Endothelial cell of umbilical vein (primary cell): Measurements from ENCODE around the gene NDUFB5. TPM values are rescaled to one million over a fixed set of nuclear protein-coding genes. Genes with fewer than 3 reads are reported as not detected.

ENCODE experiments used
- BruUV-seq: library from RNA; stranded (reverse); fragments of 400-500 nt; replicated peaks from 2 replicates; lab custom pipeline; 2021; lab: Mats Ljungman, UMichigan
- CTCF ChIA-PET: fragments of 300-600, 350-600 bp; sonication (Branson Sonifier 250); formaldehyde crosslinking; loops from one replicate; lab custom pipeline; 2021; ENCODE audit warnings: antibody characterized with exemption, inconsistent platforms; lab: Charles Lee
- POLR2A ChIA-PET: fragments of 300-600, 350-600 bp; sonication (Branson Sonifier 250); formaldehyde crosslinking; loops from one replicate; lab custom pipeline; 2021; ENCODE audit warnings: antibody characterized with exemption, inconsistent platforms; lab: Charles Lee
- DNase-seq: peaks from one replicate; pipeline ENCODE4 v3.0.0-alpha.2; 2011; ENCODE audit warnings: low read depth, low spot score
- FAIRE-seq: peaks from 2 replicates; lab custom pipeline; 2011; peaks lifted over from hg19 to GRCh38; lab: Jason Lieb, UNC
- H2AFZ ChIP-seq: 2 replicates; pipeline ENCODE4 v1.6.0; 2012; ENCODE audit warnings: low read depth, low read length, control low read depth, inconsistent platforms
- H3K27ac ChIP-seq: 2 replicates; pipeline ENCODE4 v1.5.1; 2011; ENCODE audit warnings: low read depth, mild to moderate bottlenecking, control low read depth, low read length, moderate library complexity; ENCODE audit not compliant: insufficient read depth
- H3K27me3 ChIP-seq, 2 experiments: 2 replicates each; pipeline versions ENCODE4 v1.6.0 to v1.6.1; 2011; ENCODE audit warnings: low read length in 2 of 2, mixed read lengths in 1 of 2; ENCODE audit not compliant: control insufficient read depth in 2 of 2, insufficient read depth in 2 of 2
- H3K36me3 ChIP-seq, 2 experiments: 2 replicates in 1 of 2; 3 replicates in 1 of 2; pipeline ENCODE4 v1.5.1; 2011; ENCODE audit warnings: low read length in 2 of 2, mild to moderate bottlenecking in 1 of 2, moderate library complexity in 1 of 2; ENCODE audit not compliant: control insufficient read depth in 2 of 2, insufficient read depth in 2 of 2; ENCODE audit errors: extremely low read depth in 1 of 2
- H3K4me1 ChIP-seq: 3 replicates; pipeline ENCODE4 v1.5.1; 2011; ENCODE audit warnings: mild to moderate bottlenecking, low read length; ENCODE audit not compliant: control insufficient read depth, insufficient read depth; ENCODE audit errors: extremely low read depth
- H3K4me2 ChIP-seq: 2 replicates; pipeline ENCODE4 v1.6.1; 2011; ENCODE audit warnings: low read length, control low read depth, mixed read lengths; ENCODE audit not compliant: insufficient read depth
- H3K4me3 ChIP-seq, 3 experiments: fragments of 200-600 bp in 1 of 3; sonication (generic), shearing (Covaris generic) in 1 of 3; replicated peaks in 1 of 3; 2 replicates each; pipeline ENCODE4 v1.5.1; 2011 to 2016; ENCODE audit warnings: control low read depth in 3 of 3, low read length in 3 of 3, mild to moderate bottlenecking in 2 of 3, inconsistent platforms in 1 of 3, low read depth in 1 of 3, moderate library complexity in 1 of 3; ENCODE audit not compliant: insufficient read depth in 1 of 3
- H3K79me2 ChIP-seq: 2 replicates; pipeline ENCODE4 v1.6.0; 2012; ENCODE audit warnings: low read length, inconsistent platforms; ENCODE audit not compliant: control insufficient read depth, insufficient read depth
- H3K9ac ChIP-seq: replicated peaks from 2 replicates; pipeline ENCODE3; 2011; ENCODE audit warnings: low read length, control low read depth; ENCODE audit not compliant: insufficient read depth; ENCODE audit errors: extremely low read depth
- H3K9me1 ChIP-seq: replicated peaks from 3 replicates; pipeline ENCODE4 v1.6.0; 2011; ENCODE audit warnings: mild to moderate bottlenecking, low read length; ENCODE audit not compliant: control insufficient read depth, insufficient read depth; ENCODE audit errors: extremely low read depth
- H3K9me3 ChIP-seq: replicated peaks from 2 replicates; pipeline ENCODE4 v1.5.1; 2012; ENCODE audit warnings: low read length, inconsistent platforms; ENCODE audit not compliant: control insufficient read depth, insufficient read depth
- H4K20me1 ChIP-seq: replicated peaks from 2 replicates; pipeline ENCODE3; 2011; ENCODE audit warnings: mild to moderate bottlenecking, low read length; ENCODE audit not compliant: control insufficient read depth, insufficient read depth; ENCODE audit errors: extremely low read depth
- CTCF ChIP-seq, 2 donors: IDR thresholded peaks; 1 replicate in 1 of 2; 2 replicates in 1 of 2; pipeline ENCODE4 v1.5.1; 2011; ENCODE audit warnings: low read length in 2 of 2, mild to moderate bottlenecking in 2 of 2, moderate library complexity in 2 of 2, control low read depth in 1 of 2, inconsistent platforms in 1 of 2, low read depth in 1 of 2; ENCODE audit not compliant: insufficient read depth in 1 of 2; ENCODE audit errors: extremely low read depth in 1 of 2
- EZH2 ChIP-seq: IDR thresholded peaks from 2 replicates; pipeline ENCODE4 v1.6.1; 2012; ENCODE audit warnings: borderline replicate concordance, low read depth, mild to moderate bottlenecking, moderate library complexity, low read length, inconsistent platforms; ENCODE audit not compliant: severe bottlenecking
- FOS ChIP-seq: IDR thresholded peaks from 2 replicates; pipeline ENCODE4 v1.6.1; 2011; ENCODE audit warnings: mild to moderate bottlenecking, low read length, moderate library complexity, borderline replicate concordance; ENCODE audit not compliant: insufficient read depth
- GATA2 ChIP-seq: IDR thresholded peaks from 2 replicates; pipeline ENCODE4 v1.7.0; 2011; ENCODE audit warnings: low read depth, mild to moderate bottlenecking, moderate library complexity, mixed read lengths, low read length; ENCODE audit not compliant: insufficient read length, insufficient read depth
- JUN ChIP-seq: IDR thresholded peaks from 2 replicates; pipeline ENCODE4 v1.6.1; 2011; ENCODE audit warnings: borderline replicate concordance, low read depth; ENCODE audit not compliant: insufficient read length, insufficient read depth
- MAX ChIP-seq: IDR thresholded peaks from 2 replicates; pipeline ENCODE4 v1.6.1; 2011; ENCODE audit not compliant: insufficient read depth, insufficient read length
- MYC ChIP-seq: IDR thresholded peaks from one replicate; pipeline ENCODE4 v1.6.1; 2011; ENCODE audit warnings: mild to moderate bottlenecking, low read depth, low read length
- POLR2A ChIP-seq: IDR thresholded peaks from 2 replicates; pipeline ENCODE4 v1.6.1; 2012; ENCODE audit warnings: low read depth, mild to moderate bottlenecking, control low read depth, low read length
- POLR2AphosphoS5 ChIP-seq: IDR thresholded peaks from 2 replicates; pipeline ENCODE4 v1.6.1; 2012; ENCODE audit warnings: low read depth, mild to moderate bottlenecking, control low read depth, low read length, moderate library complexity; ENCODE audit not compliant: insufficient read depth
- dilution Hi-C: fragments of 300-500 bp; cut with MboI; formaldehyde crosslinking; loops from one replicate; pipeline ENCODE4 v1.15.0; 2019; ENCODE audit warnings: low sequenced_read_pairs; ENCODE audit not compliant: extremely low pct_ligation_motif_present
- intact Hi-C: fragments of 100-400 bp; cut with micrococcal nuclease; formaldehyde crosslinking; loops from one replicate; pipeline ENCODE4 v1.10.0; 2022
- polyA plus RNA-seq, 4 experiments: library from polyadenylated mRNA; depleted of rRNA in 3 of 4; stranded (reverse) in 3 of 4; unstranded in 1 of 4; fragments of >200 nt; gene quantifications; 2 replicates each; pipeline versions ENCODE4 v1.2.1 to v1.2.3, GENCODE V29; 2011 to 2012; ENCODE audit warnings: missing spikeins in 1 of 4
- total RNA-seq: library from RNA; stranded (reverse); gene quantifications from 2 replicates; pipeline ENCODE4 v1.2.3, GENCODE V29; 2021

Gene NDUFB5
- total and polyA plus RNA-seq, 2 donors (not counting 3 experiments of a cell fraction or from before 2014, with no cell fraction given), result 48.2 to 74.9 TPM

- Histone ChIP-seq H3K4me3 (no peak overlapping the region), H3K9me3 (no peaks in the 10 kb centered on the region), H3K27ac (no peak overlapping the region), H3K9ac (no peak overlapping the region), H3K9me1 (no peaks in the 10 kb centered on the region), H3K79me2 (peaks cover 51% of the 10 kb centered on the region), H3K36me3 (no peaks in the 10 kb centered on the region), H3K4me1 (peaks cover 15% of the 10 kb centered on the region), H2AFZ (no peak overlapping the region), H3K4me2 (no peak overlapping the region), H4K20me1 (no peaks in the 10 kb centered on the region), H3K27me3 (no peaks in the 10 kb centered on the region)
- DNase-seq (no peak), FAIRE-seq (no peak)
- dilution Hi-C loops (no loop called here), intact Hi-C loops (loop anchor here (5.0 kb wide), 1 partner anchor 929 kb away; the partner anchor contains the start of gene TTC14)
- CTCF ChIA-PET, result interaction anchor here (0.9 kb wide), 1 partner anchor 24 kb away, joined by 3 read pairs; no protein-coding TSS in a partner anchor
- TF ChIP-seq GATA2 (no peak), MAX (no peak), JUN (no peak), FOS (no peak), POLR2A (no peak), MYC (no peak), POLR2AphosphoS5 (no peak), EZH2 (no peak), CTCF (IDR thresholded peaks at IDR 0.05; ENCODE audit: extremely low read depth in 1 of 2, insufficient read depth in 1 of 2, low read depth in 1 of 2, low read length in 2 of 2) (no peak)
- BruUV-seq, result no TSS peak
- POLR2A ChIA-PET, result no interaction called here
These were observed 68.9 kb downstream of the NDUFB5 start for GRCh38 chr3:179673523-179673922.
